HEK293T (cell line): ENCODE results near the gene ANO9.

ENCODE experiments used
- CTCF ChIA-PET: fragments of 350-600 bp; formaldehyde crosslinking; extraction: SDS; loops from one replicate; lab custom pipeline; 2021; ENCODE audit warnings: antibody characterized with exemption, inconsistent platforms; lab: Yijun Ruan, JAX
- POLR2A ChIA-PET: fragments of 350-600 bp; formaldehyde crosslinking; extraction: SDS; loops from one replicate; lab custom pipeline; 2020; ENCODE audit warnings: antibody characterized with exemption, inconsistent platforms; lab: Yijun Ruan, JAX
- DNase-seq: peaks from one replicate; pipeline ENCODE4 v3.0.0; 2012; ENCODE audit warnings: mixed read lengths; ENCODE audit errors: extremely low spot score
- ARNT ChIP-seq: fragments of 450-650 bp; IDR thresholded peaks from 2 replicates; pipeline ENCODE4 v1.6.1; 2017; ENCODE audit warnings: mild to moderate bottlenecking
- BHLHE40 ChIP-seq: fragments of 450-650 bp; IDR thresholded peaks from 2 replicates; pipeline ENCODE4 v1.6.1; 2016; ENCODE audit warnings: mild to moderate bottlenecking, moderate library complexity, borderline replicate concordance
- CTBP1 ChIP-seq: fragments of 450-650 bp; IDR thresholded peaks from 2 replicates; pipeline ENCODE4 v1.6.1; 2016; ENCODE audit warnings: borderline replicate concordance
- ELF4 ChIP-seq: fragments of 450-650 bp; IDR thresholded peaks from 2 replicates; pipeline ENCODE4 v1.6.1; 2017; ENCODE audit warnings: antibody characterized with exemption
- FOXA1 ChIP-seq: fragments of 450-650 bp; IDR thresholded peaks from 2 replicates; pipeline ENCODE4 v1.6.1; 2016; ENCODE audit warnings: mild to moderate bottlenecking
- FOXK2 ChIP-seq: fragments of 450-650 bp; IDR thresholded peaks from 2 replicates; pipeline ENCODE4 v1.6.1; 2016; ENCODE audit warnings: mild to moderate bottlenecking
- FOXM1 ChIP-seq: fragments of 450-650 bp; IDR thresholded peaks from 2 replicates; pipeline ENCODE4 v1.6.1; 2017; ENCODE audit warnings: mild to moderate bottlenecking, borderline replicate concordance
- HDGF ChIP-seq: fragments of 450-650 bp; IDR thresholded peaks from 2 replicates; pipeline ENCODE4 v1.6.1; 2017; ENCODE audit warnings: antibody characterized with exemption, borderline replicate concordance
- L3MBTL2 ChIP-seq: fragments of 450-650 bp; conservative IDR thresholded peaks from 2 replicates; pipeline ENCODE4 v1.6.1; 2016; ENCODE audit warnings: mild to moderate bottlenecking
- LEF1 ChIP-seq: fragments of 450-650 bp; IDR thresholded peaks from 2 replicates; pipeline ENCODE4 v1.6.1; 2017; ENCODE audit warnings: mild to moderate bottlenecking, borderline replicate concordance
- NFRKB ChIP-seq: fragments of 450-650 bp; IDR thresholded peaks from 2 replicates; pipeline ENCODE4 v1.6.1; 2016; ENCODE audit warnings: mild to moderate bottlenecking, moderate library complexity
- PKNOX1 ChIP-seq: fragments of 450-650 bp; IDR thresholded peaks from 2 replicates; pipeline ENCODE4 v1.6.1; 2016
- SP1 ChIP-seq: fragments of 450-650 bp; IDR thresholded peaks from 2 replicates; pipeline ENCODE4 v1.6.1; 2017
- SUZ12 ChIP-seq: fragments of 450-650 bp; IDR thresholded peaks from 2 replicates; pipeline ENCODE4 v1.6.1; 2016; ENCODE audit warnings: mild to moderate bottlenecking
- TARDBP ChIP-seq: fragments of 450-650 bp; IDR thresholded peaks from 2 replicates; pipeline ENCODE4 v1.6.1; 2016
- ZNF384 ChIP-seq: fragments of 450-650 bp; IDR thresholded peaks from 2 replicates; pipeline ENCODE4 v1.6.1; 2016

Gene ANO9

GRCh38 chr11:371051-371450, 70.8 kb downstream of the ANO9 start:
- TF ChIP-seq LEF1 (no peak), NFRKB (no peak), FOXM1 (no peak), FOXA1 (no peak), CTBP1 (no peak), L3MBTL2 (no peak), ARNT (no peak), PKNOX1 (no peak), HDGF (no peak), SUZ12 (no peak), SP1 (no peak), BHLHE40 (no peak), ZNF384 (no peak), ELF4 (no peak), TARDBP (no peak), FOXK2 (no peak)
- ChIA-PET CTCF (interaction anchor here (0.6 kb wide), 1 partner anchor 77 kb away, joined by 4 read pairs; no protein-coding TSS in a partner anchor), POLR2A (interaction anchor here (1.0 to 1.9 kb wide), 2 partner anchors 77 to 79 kb away, joined by 3 to 6 read pairs; no protein-coding TSS in a partner anchor)
- DNase-seq: no peak

- CTCF ChIA-PET: interaction anchor here (0.6 kb wide), 1 partner anchor 78 kb away, joined by 4 read pairs; no protein-coding TSS in a partner anchor
- POLR2A ChIA-PET: interaction anchor here (1.0 to 1.9 kb wide), 2 partner anchors 78 to 79 kb away, joined by 3 to 6 read pairs; no protein-coding TSS in a partner anchor
- TF ChIP-seq FOXK2 (no peak), ARNT (no peak), HDGF (no peak), SP1 (no peak), ELF4 (no peak), FOXM1 (no peak), SUZ12 (no peak), PKNOX1 (no peak), CTBP1 (no peak), L3MBTL2 (no peak), FOXA1 (no peak), BHLHE40 (no peak), LEF1 (no peak), TARDBP (no peak), ZNF384 (no peak)
- DNase-seq: no peak
Measured at GRCh38 chr11:370070-370941, 71.5 kb downstream of the ANO9 start.

- ChIA-PET POLR2A (interaction anchor here (1.0 to 1.9 kb wide), 2 partner anchors 14 to 79 kb away, joined by 3 to 6 read pairs; no protein-coding TSS in a partner anchor), CTCF (no interaction called here)
- peak; percentile 52 for DNase-seq
- no peak for TF ChIP-seq ELF4
- no peak for TF ChIP-seq CTBP1
- TF ChIP-seq FOXM1: no peak
- no peak for TF ChIP-seq ARNT
- TF ChIP-seq LEF1: no peak
- TF ChIP-seq HDGF: no peak
- TF ChIP-seq TARDBP: no peak
Measured at GRCh38 chr11:369336-370018, 72.3 kb downstream of the ANO9 start, which contains the start of gene B4GALNT4. Gene B4GALNT4 (plus strand): TSS chr11:369499. CDS start chr11:369804, 305 bp downstream.

- TF ChIP-seq ARNT (no peak), HDGF (no peak), LEF1 (no peak), CTBP1 (no peak), TARDBP (no peak), FOXM1 (no peak), ZNF384 (no peak), FOXA1 (no peak), PKNOX1 (no peak), L3MBTL2 (no peak), ELF4 (no peak), NFRKB (no peak), SUZ12 (no peak), SP1 (no peak)
- POLR2A ChIA-PET: interaction anchor here (1.0 to 1.5 kb wide), 3 partner anchors 10 to 81 kb away, joined by 3 to 4 read pairs (median 3); partner anchors contain the start of gene PTDSS2
- CTCF ChIA-PET: no interaction called here
- DNase-seq: no peak
Measured at GRCh38 chr11:368414-369335, 73.1 kb downstream of the ANO9 start.

GRCh38 chr11:367956-368413, 73.8 kb downstream of the ANO9 start:
- TF ChIP-seq TARDBP: no peak
- no peak for TF ChIP-seq SUZ12
- TF ChIP-seq SP1: no peak
- TF ChIP-seq BHLHE40: no peak
- no peak for TF ChIP-seq PKNOX1
- POLR2A ChIA-PET: interaction anchor here (1.0 to 1.5 kb wide), 2 partner anchors 9 to 82 kb away, joined by 3 to 4 read pairs; partner anchors contain the start of gene PTDSS2

More at GRCh38 chr11:367956-368413, 73.8 kb downstream of the ANO9 start:
- DNase-seq: no peak
- CTCF ChIA-PET: no interaction called here
